GM21360 (cell line): Measurements from ENCODE around the gene GRID2.
"Not testable (repeated sequence)": the region's sequence is repeated elsewhere in the genome, so short reads cannot be mapped to it uniquely, and the experiment has no call there.

Experiments used
- ATAC-seq: cut with Tn5 transposase; IDR thresholded peaks from one replicate; pipeline ENCODE4 v1.9.1; 2021; ENCODE audit warnings: mild to moderate bottlenecking, moderate library complexity; ENCODE audit not compliant: unreplicated experiment

Gene GRID2

DNA sequence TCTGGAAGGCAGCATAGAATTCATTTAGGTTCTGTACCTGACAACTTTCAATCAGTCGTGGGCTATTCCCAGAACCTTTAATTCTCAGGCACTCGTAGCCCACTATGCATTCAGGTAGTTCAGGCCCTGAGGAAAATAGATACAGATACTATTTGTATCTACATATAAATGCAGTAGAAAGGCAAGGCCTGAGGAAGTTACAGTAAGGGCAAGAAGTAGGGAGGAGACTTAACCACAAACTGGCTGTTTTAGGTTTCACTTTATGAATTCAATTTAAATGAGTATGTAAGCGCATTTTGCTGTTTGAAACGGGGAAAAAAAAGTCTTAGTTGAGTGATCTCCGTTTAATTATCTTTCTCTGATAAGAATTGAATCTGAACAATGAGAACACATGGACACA, 995.4 kb downstream of the GRID2 start:
- ATAC-seq, result no peak

GRCh38 chr4:93300780-93301555, 997.2 kb downstream of the GRID2 start:
- ATAC-seq, result not testable (repeated sequence)

DNA sequence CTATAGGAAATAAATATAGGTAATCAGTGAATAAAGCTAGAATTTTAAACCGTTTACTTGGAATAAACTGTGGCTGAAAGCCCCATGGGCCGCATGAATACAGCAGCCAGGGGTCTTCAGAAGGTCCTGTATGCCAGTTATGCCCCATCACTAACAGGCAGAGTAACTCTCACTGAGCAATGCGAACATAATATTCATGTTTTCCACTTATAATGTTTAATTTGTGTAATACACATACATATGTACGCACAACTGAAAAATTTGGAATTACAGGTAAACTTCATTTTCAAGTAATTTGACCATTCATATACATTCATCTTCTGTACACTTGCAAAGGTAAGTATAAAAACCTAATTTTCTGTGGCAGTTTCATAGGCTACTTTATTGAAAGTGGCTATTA, 998.5 kb downstream of the GRID2 start:
- no peak for ATAC-seq

- no peak for ATAC-seq
Measured at GRCh38 chr4:93303440-93303839, 999.7 kb downstream of the GRID2 start.

DNA sequence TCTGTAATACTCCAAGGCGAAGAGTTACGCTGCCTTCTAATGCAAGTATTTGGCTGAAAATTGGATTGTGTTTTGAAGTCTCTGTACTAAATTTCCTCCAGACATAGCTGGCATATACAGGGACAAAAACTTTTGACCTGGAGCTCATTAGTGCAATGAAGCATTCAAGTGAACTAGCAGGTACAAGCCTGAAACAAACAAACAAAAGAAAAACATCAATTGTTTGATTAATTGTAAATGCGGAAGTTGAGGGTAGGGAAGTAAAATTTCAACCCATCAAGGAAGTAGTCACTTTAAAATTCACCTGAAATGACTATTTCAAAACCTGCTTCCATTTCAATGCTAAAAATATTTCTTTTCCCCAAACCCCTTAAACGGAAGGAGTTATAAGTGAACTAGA, 1008.5 kb downstream of the GRID2 start:
- ATAC-seq, result no peak

DNA sequence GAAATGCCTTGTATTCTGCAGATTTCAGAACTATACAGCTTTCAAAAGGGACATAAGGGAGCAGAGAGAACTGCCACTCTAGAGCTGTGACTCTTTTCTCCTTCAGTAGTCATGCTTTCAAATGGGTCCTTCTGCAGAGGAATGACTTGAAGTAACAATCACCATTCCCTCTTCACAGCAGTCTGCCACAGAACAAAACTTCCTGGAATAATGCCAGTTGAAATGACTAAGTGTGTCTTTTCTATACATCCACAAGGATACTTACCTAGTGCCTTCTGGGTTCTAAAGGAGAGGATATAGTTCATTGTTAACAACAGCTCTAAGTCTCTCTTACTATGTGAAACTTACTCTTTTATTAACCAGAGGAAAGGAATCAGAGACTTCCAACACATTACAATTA, 1009.4 kb downstream of the GRID2 start:
- no peak for ATAC-seq

DNA sequence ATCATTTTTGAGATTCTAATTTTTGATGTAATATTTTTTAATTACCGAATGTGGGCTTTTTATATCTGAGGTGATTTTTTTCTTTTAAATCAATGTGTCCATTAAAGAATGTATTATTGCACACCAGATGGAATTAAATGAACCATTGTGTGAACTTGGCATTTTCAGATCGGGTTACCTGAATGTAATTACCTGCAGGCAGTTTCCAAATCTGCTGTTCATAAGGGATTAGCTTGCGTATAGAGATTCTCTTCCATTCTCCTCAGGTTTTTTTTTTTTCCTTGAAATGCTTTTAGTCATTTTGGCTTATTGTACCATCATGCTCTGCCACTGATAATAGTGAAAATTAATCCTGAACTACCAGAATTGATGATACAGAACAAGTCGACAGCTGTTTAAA, 1013.3 kb downstream of the GRID2 start:
- no peak for ATAC-seq

- no peak for ATAC-seq
Measured at GRCh38 chr4:93317561-93317960, 1013.8 kb downstream of the GRID2 start.

GRCh38 chr4:93319041-93319440, 1015.3 kb downstream of the GRID2 start:
- no peak for ATAC-seq

DNA sequence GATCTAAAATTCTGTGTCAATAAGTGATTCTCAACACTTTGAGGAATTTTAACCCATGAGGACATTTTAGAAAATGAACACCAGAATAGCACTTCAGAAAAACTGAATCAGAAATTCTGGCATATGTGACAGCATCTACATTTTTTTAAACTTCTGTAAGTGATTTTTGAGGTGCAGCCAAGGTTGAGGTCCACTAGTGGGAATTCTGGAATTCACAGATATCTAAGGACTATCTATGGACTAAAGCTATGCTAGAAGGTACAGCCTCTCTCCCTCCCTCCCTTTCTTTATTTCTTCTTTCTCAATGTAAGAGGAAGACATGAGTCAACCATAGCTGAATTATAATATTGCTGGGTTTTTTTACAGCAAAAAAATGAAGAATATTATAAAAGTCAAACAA, 1016.6 kb downstream of the GRID2 start:
- no peak for ATAC-seq

GRCh38 chr4:93327346-93327745, 1023.6 kb downstream of the GRID2 start:
- ATAC-seq, result no peak

GRCh38 chr4:93334003-93334402, 1030.2 kb downstream of the GRID2 start:
- peak; percentile 64 for ATAC-seq

- no peak for ATAC-seq
Measured at GRCh38 chr4:93337196-93337595, 1033.4 kb downstream of the GRID2 start.

DNA sequence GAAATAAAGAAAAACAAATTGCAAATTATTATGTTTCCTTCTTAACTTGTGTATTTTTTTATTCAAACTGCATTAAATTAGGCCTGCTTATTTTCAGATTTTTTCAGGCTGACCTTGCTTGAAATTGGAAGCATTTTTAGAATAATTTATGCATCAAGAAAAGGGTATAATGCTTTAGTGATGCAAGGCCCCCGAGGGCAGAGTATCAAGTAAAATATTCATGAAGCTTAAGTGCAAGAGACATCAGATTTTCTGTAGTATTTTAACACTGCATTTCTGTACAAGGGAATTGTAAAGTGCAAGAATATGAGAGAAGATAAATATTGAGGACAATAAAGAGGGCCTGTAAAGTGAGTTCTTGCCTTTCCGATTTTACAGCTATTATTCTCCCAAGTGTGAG, 1039.0 kb downstream of the GRID2 start:
- no peak for ATAC-seq

DNA sequence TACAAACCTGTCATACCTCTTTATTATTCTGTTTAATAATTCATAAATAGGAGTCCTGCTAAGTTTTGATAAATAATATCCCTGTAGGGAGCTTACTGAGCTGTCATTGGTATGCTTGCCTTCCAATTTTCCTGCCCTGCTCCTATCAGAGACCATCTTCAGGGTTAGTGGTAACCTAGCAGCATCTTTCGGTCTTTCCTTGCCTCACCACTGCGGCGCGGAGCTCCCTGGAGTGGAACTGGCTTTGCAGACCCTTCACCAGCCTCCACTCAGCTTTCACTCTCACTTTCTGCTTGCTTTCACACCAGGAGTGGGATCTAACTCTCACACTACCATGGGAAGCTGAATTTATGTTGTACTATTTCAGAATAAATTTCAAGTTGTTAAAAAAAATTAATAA, 1043.1 kb downstream of the GRID2 start:
- ATAC-seq, result no peak

- ATAC-seq, result no peak
Measured at GRCh38 chr4:93348896-93349295, 1045.1 kb downstream of the GRID2 start.

DNA sequence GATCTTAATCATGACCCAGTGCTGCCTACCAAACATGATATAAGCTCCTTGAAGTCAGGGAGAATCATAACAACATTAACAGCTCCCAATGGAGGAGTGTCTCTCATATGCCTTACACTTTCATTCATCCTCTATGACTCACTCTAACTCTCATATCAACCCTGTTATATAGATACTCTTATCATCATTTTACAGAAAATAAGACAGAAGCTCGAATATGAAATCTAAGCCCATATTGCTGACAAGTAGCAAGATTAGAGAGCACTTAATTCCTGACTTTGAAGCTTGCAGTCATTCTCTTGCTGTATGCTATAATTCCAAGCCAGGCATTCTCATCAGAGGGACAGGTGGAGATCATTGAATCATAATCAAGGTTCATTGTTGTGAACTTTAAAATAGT, 1048.1 kb downstream of the GRID2 start:
- ATAC-seq, result no peak

DNA sequence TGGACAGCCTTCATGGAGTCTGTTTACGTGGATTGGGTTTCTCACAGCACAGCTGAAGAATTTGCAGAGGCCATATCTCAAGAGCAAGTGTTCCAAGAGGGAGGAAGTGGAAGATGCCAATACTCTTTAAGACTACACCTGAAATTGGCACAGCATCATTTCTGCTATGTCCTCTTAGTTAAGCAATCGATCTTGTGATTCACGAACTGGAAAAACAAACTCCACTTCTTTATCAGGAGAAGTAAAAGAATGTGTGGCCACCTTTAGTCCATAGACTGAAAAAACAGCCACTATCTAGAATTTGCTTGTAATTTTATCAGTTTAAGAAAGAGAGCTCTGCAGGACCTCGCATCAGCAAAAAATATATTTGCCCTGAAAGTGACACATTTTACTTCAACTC, 1051.6 kb downstream of the GRID2 start:
- ATAC-seq, result no peak

GRCh38 chr4:93359586-93359985, 1055.8 kb downstream of the GRID2 start:
- no peak for ATAC-seq

GRCh38 chr4:93366169-93366755, 1062.5 kb downstream of the GRID2 start:
- not testable (repeated sequence) for ATAC-seq

- ATAC-seq, result no peak
Measured at GRCh38 chr4:93368968-93369367, 1065.2 kb downstream of the GRID2 start.

DNA sequence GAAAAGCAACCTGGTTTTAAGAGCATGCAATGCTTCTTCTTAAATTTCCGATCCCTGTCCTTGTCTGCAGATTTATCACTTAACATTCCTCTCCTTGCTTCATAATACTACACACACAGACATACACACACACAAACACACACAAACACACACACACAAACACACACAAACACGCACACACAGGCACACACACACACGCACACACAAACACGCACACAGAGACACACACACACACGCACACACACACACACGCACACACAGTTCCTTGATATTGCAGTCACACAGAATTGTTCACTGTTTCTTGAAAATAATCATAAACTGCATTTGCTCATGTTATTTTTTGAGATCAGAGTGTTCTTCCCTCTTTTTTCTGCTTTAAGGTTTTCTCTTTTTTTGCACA, 1066.5 kb downstream of the GRID2 start:
- ATAC-seq, result no peak
